HepG2 (cell line): ENCODE measurements around the gene PCSK6.

ENCODE experiments used
- NFE2L2 ChIP-seq: fragments of 150-350 bp; IDR thresholded peaks from 2 replicates; pipeline ENCODE4 v1.6.1; 2014; ENCODE audit warnings: low read length
- NR2C2 ChIP-seq: sonication (generic); formaldehyde crosslinking; IDR thresholded peaks from 2 replicates; pipeline ENCODE4 v1.4.0; 2020; ENCODE audit warnings: missing genetic modification reagents, mild to moderate bottlenecking, moderate library complexity, borderline replicate concordance
- PCBP1 ChIP-seq: fragments of 200-400 bp; formaldehyde crosslinking; IDR thresholded peaks from 2 replicates; pipeline ENCODE4 v1.6.1; 2017; ENCODE audit warnings: mild to moderate bottlenecking, low read depth, low read length, borderline replicate concordance
- RAD21 ChIP-seq: fragments of 450-650 bp; formaldehyde crosslinking; IDR thresholded peaks from 2 replicates; pipeline ENCODE4 v1.5.0; 2020; ENCODE audit warnings: mild to moderate bottlenecking
- ZNF282 ChIP-seq: fragments of 450-650 bp; IDR thresholded peaks from 2 replicates; pipeline ENCODE4 v1.6.1; 2018; ENCODE audit not compliant: partially characterized antibody
- TF ChIP-seq, protein P1 (sequence below): sonication (generic); formaldehyde crosslinking; IDR thresholded peaks from 2 replicates; pipeline ENCODE4 v1.5.0; 2020; ENCODE audit warnings: mild to moderate bottlenecking, missing genetic modification reagents, moderate library complexity
- TF ChIP-seq, protein P2 (sequence below): sonication (generic); formaldehyde crosslinking; IDR thresholded peaks from 2 replicates; pipeline ENCODE4 v1.8.1; 2023; ENCODE audit warnings: mild to moderate bottlenecking, missing genetic modification reagents

DNA sequence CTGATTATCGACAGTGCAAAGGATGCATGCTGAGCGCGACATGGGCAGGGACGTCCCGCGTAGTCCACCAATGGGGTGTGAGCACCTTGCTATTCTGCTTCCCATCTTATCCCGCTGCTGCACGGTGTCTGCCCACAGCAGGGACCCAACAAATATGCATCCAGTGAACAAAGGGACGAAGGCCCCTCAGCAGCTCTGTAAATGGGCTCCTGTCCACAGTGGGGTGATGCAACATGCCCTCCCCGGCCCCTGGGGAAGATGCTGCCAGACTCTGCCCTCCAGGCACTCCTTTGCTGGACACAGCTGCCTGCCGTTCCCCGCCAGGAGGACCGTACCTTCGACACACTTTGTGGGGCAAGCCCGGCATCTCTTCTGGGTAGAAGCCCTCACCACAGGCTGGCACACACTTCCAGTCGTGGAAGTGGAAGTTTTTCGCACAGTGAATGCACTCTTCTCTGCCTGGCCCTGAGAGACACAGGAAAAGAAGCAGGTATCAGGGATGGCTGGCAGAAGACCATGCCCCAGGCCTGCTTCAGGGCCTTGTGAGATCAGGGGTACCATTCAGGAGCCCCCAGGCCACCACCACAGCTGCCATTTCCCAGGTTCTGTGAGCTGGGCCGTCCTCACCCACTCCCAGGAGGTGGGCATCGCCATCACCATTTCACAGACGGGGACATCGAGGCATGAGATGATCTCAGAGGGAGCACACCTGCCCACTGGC, 176.3 kb downstream of the PCSK6 start:
- TF ChIP-seq ZNF282: no peak
- TF ChIP-seq NR2C2 (CRISPR knock-in tag): no peak
- TF ChIP-seq PCBP1: no peak
- TF ChIP-seq, protein P1, sequence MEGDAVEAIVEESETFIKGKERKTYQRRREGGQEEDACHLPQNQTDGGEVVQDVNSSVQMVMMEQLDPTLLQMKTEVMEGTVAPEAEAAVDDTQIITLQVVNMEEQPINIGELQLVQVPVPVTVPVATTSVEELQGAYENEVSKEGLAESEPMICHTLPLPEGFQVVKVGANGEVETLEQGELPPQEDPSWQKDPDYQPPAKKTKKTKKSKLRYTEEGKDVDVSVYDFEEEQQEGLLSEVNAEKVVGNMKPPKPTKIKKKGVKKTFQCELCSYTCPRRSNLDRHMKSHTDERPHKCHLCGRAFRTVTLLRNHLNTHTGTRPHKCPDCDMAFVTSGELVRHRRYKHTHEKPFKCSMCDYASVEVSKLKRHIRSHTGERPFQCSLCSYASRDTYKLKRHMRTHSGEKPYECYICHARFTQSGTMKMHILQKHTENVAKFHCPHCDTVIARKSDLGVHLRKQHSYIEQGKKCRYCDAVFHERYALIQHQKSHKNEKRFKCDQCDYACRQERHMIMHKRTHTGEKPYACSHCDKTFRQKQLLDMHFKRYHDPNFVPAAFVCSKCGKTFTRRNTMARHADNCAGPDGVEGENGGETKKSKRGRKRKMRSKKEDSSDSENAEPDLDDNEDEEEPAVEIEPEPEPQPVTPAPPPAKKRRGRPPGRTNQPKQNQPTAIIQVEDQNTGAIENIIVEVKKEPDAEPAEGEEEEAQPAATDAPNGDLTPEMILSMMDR (CRISPR knock-in tag): no peak
- TF ChIP-seq, protein P2, sequence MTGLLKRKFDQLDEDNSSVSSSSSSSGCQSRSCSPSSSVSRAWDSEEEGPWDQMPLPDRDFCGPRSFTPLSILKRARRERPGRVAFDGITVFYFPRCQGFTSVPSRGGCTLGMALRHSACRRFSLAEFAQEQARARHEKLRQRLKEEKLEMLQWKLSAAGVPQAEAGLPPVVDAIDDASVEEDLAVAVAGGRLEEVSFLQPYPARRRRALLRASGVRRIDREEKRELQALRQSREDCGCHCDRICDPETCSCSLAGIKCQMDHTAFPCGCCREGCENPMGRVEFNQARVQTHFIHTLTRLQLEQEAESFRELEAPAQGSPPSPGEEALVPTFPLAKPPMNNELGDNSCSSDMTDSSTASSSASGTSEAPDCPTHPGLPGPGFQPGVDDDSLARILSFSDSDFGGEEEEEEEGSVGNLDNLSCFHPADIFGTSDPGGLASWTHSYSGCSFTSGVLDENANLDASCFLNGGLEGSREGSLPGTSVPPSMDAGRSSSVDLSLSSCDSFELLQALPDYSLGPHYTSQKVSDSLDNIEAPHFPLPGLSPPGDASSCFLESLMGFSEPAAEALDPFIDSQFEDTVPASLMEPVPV (CRISPR knock-in tag): no peak
- TF ChIP-seq NFE2L2: no peak
- TF ChIP-seq RAD21 (CRISPR knock-in tag): no peak
